Osteoblast (primary cell): ENCODE results near the gene NRIP1. TPM values are rescaled to one million over a fixed set of nuclear protein-coding genes. Genes with fewer than 3 reads are reported as not detected.

ENCODE experiments used
- DNase-seq: peaks from one replicate; pipeline ENCODE4 v3.0.0; 2011; ENCODE audit warnings: low spot score, mixed read lengths; ENCODE audit not compliant: insufficient read length; ENCODE audit errors: missing footprints
- H2AFZ ChIP-seq: 2 replicates; pipeline ENCODE4 v1.6.0; 2011; ENCODE audit warnings: mild to moderate bottlenecking, low read length
- H3K27ac ChIP-seq: 2 replicates; pipeline ENCODE4 v1.5.1; 2011; ENCODE audit warnings: mild to moderate bottlenecking, low read depth, low read length, moderate library complexity
- H3K27me3 ChIP-seq: 2 replicates; pipeline ENCODE4 v1.6.0; 2012; ENCODE audit warnings: mild to moderate bottlenecking, control low read depth, inconsistent platforms, low read length, moderate library complexity; ENCODE audit not compliant: insufficient read depth
- H3K36me3 ChIP-seq: 2 replicates; pipeline ENCODE4 v1.5.1; 2011; ENCODE audit warnings: mild to moderate bottlenecking, low read length, control low read depth, moderate library complexity; ENCODE audit not compliant: insufficient read depth
- H3K4me1 ChIP-seq: 2 replicates; pipeline ENCODE4 v1.5.1; 2011; ENCODE audit warnings: mild to moderate bottlenecking, low read length, control low read depth, moderate library complexity; ENCODE audit not compliant: insufficient read depth
- H3K4me2 ChIP-seq: 2 replicates; pipeline ENCODE4 v1.6.0; 2011; ENCODE audit warnings: mild to moderate bottlenecking, low read length; ENCODE audit not compliant: insufficient read depth
- H3K4me3 ChIP-seq: fragments of 200-600 bp; sonication (generic); 3 replicates; pipeline ENCODE4 v1.5.1; 2012; ENCODE audit warnings: mild to moderate bottlenecking, low read length, inconsistent platforms; ENCODE audit not compliant: insufficient read depth
- H3K79me2 ChIP-seq: 2 replicates; pipeline ENCODE4 v1.6.0; 2012; ENCODE audit warnings: mild to moderate bottlenecking, low read length, control low read depth, inconsistent platforms; ENCODE audit not compliant: insufficient read depth
- H3K9me3 ChIP-seq: 2 replicates; pipeline ENCODE4 v1.5.1; 2011; ENCODE audit warnings: low read depth, low read length, control low read depth
- H4K20me1 ChIP-seq: 2 replicates; pipeline ENCODE4 v1.6.0; 2012; ENCODE audit warnings: mild to moderate bottlenecking, low read length, control low read depth; ENCODE audit not compliant: insufficient read depth
- CTCF ChIP-seq: IDR thresholded peaks from 2 replicates; pipeline ENCODE4 v1.5.1; 2011; ENCODE audit warnings: mild to moderate bottlenecking, low read depth, low read length, moderate library complexity; ENCODE audit errors: extremely low read depth
- total RNA-seq: library from RNA; depleted of rRNA; stranded (reverse); fragments of >200 nt; gene quantifications from 2 replicates; pipeline ENCODE4 v1.2.3, GENCODE V29; 2012

Gene NRIP1
- total RNA-seq, 1 donor = 32.6 TPM

- H4K20me1 ChIP-seq = no peaks in the 10 kb centered on the region
- no peak overlapping the region for H3K27ac ChIP-seq
- DNase-seq = no peak
- H3K79me2 ChIP-seq = no peaks in the 10 kb centered on the region
- no peak overlapping the region for H2AFZ ChIP-seq
- TF ChIP-seq CTCF = no peak
- no peak overlapping the region for H3K4me2 ChIP-seq
- H3K36me3 ChIP-seq = no peaks in the 10 kb centered on the region
- no peaks in the 10 kb centered on the region for H3K4me1 ChIP-seq
- H3K4me3 ChIP-seq = no peak overlapping the region
- H3K27me3 ChIP-seq = no peaks in the 10 kb centered on the region
- H3K9me3 ChIP-seq = no peaks in the 10 kb centered on the region
Measured at GRCh38 chr21:15098908-15099307, 34.1 kb upstream of the NRIP1 start.

- no peaks in the 10 kb centered on the region for H3K79me2 ChIP-seq
- H3K27ac ChIP-seq = no peak overlapping the region
- no peak for DNase-seq
- no peak overlapping the region for H3K4me2 ChIP-seq
- no peaks in the 10 kb centered on the region for H3K36me3 ChIP-seq
- H3K4me3 ChIP-seq = no peak overlapping the region
- no peaks in the 10 kb centered on the region for H3K27me3 ChIP-seq
- H3K9me3 ChIP-seq = no peaks in the 10 kb centered on the region
- no peak overlapping the region for H2AFZ ChIP-seq
- no peaks in the 10 kb centered on the region for H4K20me1 ChIP-seq
- no peak for TF ChIP-seq CTCF
- H3K4me1 ChIP-seq = no peaks in the 10 kb centered on the region
Measured at GRCh38 chr21:15098181-15098580, 33.4 kb upstream of the NRIP1 start.

- Histone ChIP-seq H3K27ac (no peak overlapping the region), H3K4me2 (no peak overlapping the region), H3K9me3 (no peaks in the 10 kb centered on the region), H3K27me3 (no peaks in the 10 kb centered on the region), H4K20me1 (no peaks in the 10 kb centered on the region), H2AFZ (no peak overlapping the region), H3K4me3 (no peak overlapping the region), H3K79me2 (no peaks in the 10 kb centered on the region), H3K36me3 (no peaks in the 10 kb centered on the region), H3K4me1 (no peaks in the 10 kb centered on the region)
- no peak for DNase-seq
- TF ChIP-seq CTCF = no peak
Measured at GRCh38 chr21:15097580-15097979, 32.8 kb upstream of the NRIP1 start.

- H3K4me3 ChIP-seq = no peak overlapping the region
- no peak for TF ChIP-seq CTCF
- H4K20me1 ChIP-seq = no peaks in the 10 kb centered on the region
- H3K36me3 ChIP-seq = no peaks in the 10 kb centered on the region
- H3K4me1 ChIP-seq = no peaks in the 10 kb centered on the region
- H2AFZ ChIP-seq = no peak overlapping the region
- H3K27ac ChIP-seq = no peak overlapping the region
- no peak overlapping the region for H3K4me2 ChIP-seq
- no peaks in the 10 kb centered on the region for H3K9me3 ChIP-seq
- no peaks in the 10 kb centered on the region for H3K27me3 ChIP-seq
- no peaks in the 10 kb centered on the region for H3K79me2 ChIP-seq
- no peak for DNase-seq
Measured at GRCh38 chr21:15096146-15096545, 31.3 kb upstream of the NRIP1 start.
